ENCODE data around the gene HTR2B.

DNA sequence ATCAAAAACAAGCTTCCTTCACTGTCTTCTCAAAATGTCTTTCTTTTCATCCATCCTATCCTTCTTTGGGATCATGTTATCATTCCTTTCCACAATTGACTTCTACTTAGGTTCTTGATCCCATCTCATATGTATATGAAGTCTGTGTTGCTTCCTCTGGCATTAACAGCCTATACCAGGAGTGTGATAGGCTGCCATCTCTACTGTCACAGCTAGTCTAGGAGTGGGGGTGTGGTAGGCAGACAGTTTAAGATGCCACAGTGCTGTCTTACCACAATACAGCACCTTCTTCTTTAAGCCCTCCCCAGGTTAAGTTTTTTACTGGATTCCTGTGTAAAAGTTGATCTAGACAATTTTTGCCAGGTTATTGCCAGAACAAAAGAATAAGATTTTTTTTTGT, 3.7 kb upstream of the HTR2B start:
- TF ChIP-seq, protein P1, sequence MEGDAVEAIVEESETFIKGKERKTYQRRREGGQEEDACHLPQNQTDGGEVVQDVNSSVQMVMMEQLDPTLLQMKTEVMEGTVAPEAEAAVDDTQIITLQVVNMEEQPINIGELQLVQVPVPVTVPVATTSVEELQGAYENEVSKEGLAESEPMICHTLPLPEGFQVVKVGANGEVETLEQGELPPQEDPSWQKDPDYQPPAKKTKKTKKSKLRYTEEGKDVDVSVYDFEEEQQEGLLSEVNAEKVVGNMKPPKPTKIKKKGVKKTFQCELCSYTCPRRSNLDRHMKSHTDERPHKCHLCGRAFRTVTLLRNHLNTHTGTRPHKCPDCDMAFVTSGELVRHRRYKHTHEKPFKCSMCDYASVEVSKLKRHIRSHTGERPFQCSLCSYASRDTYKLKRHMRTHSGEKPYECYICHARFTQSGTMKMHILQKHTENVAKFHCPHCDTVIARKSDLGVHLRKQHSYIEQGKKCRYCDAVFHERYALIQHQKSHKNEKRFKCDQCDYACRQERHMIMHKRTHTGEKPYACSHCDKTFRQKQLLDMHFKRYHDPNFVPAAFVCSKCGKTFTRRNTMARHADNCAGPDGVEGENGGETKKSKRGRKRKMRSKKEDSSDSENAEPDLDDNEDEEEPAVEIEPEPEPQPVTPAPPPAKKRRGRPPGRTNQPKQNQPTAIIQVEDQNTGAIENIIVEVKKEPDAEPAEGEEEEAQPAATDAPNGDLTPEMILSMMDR (IDR thresholded peaks at IDR 0.05): no peak
- TF ChIP-seq POLR2AphosphoS5 (IDR thresholded peaks at IDR 0.05): no peak
